Keratinocyte (primary cell): ENCODE measurements around the gene DIPK1A.

Experiments
- EZH2 ChIP-seq: IDR thresholded peaks from one replicate; pipeline ENCODE4 v1.6.1; 2012; ENCODE audit warnings: inconsistent platforms, mild to moderate bottlenecking, low read length, moderate library complexity
- TF ChIP-seq, protein P1 (sequence below), 3 experiments: IDR thresholded peaks in 1 of 3; conservative IDR thresholded peaks in 1 of 3; optimal IDR thresholded peaks in 1 of 3; 2 replicates in 2 of 3; 3 replicates in 1 of 3; pipeline versions ENCODE3 to v1.5.1; 2011; ENCODE audit warnings: low read length in 3 of 3, mild to moderate bottlenecking in 3 of 3, moderate library complexity in 2 of 3, control low read depth in 1 of 3, inconsistent platforms in 1 of 3; ENCODE audit not compliant: insufficient read depth in 2 of 3; ENCODE audit errors: extremely low read depth in 1 of 3

GRCh38 chr1:92870591-92870990 is 90.7 kb downstream of the DIPK1A start:
- TF ChIP-seq, protein P1, sequence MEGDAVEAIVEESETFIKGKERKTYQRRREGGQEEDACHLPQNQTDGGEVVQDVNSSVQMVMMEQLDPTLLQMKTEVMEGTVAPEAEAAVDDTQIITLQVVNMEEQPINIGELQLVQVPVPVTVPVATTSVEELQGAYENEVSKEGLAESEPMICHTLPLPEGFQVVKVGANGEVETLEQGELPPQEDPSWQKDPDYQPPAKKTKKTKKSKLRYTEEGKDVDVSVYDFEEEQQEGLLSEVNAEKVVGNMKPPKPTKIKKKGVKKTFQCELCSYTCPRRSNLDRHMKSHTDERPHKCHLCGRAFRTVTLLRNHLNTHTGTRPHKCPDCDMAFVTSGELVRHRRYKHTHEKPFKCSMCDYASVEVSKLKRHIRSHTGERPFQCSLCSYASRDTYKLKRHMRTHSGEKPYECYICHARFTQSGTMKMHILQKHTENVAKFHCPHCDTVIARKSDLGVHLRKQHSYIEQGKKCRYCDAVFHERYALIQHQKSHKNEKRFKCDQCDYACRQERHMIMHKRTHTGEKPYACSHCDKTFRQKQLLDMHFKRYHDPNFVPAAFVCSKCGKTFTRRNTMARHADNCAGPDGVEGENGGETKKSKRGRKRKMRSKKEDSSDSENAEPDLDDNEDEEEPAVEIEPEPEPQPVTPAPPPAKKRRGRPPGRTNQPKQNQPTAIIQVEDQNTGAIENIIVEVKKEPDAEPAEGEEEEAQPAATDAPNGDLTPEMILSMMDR (optimal IDR thresholded peaks at IDR 0.05 in 1 of 3, IDR thresholded peaks at IDR 0.05 in 1 of 3, conservative IDR thresholded peaks at IDR 0.05 in 1 of 3; ENCODE audit: extremely low read depth in 1 of 3, insufficient read depth in 2 of 3, low read length in 3 of 3) = no peak
- TF ChIP-seq EZH2 = no peak
